GM18861 (cell line): ENCODE data around the gene CYP2A13.
"Not testable (repeated sequence)": the region's sequence is repeated elsewhere in the genome, so short reads cannot be mapped to it uniquely, and the experiment has no call there.

ENCODE experiments used
- ATAC-seq: cut with Tn5 transposase; IDR thresholded peaks from one replicate; pipeline ENCODE4 v1.9.1; 2021; ENCODE audit not compliant: unreplicated experiment

The CYP2A13 gene

GRCh38 chr19:41116261-41116660 lies 28.0 kb downstream of the CYP2A13 start:
- ATAC-seq, result no peak

- ATAC-seq, result not testable (repeated sequence)
Observed at GRCh38 chr19:41120929-41121911, 33.0 kb downstream of the CYP2A13 start.

GRCh38 chr19:41122846-41123245 lies 34.6 kb downstream of the CYP2A13 start:
- ATAC-seq, result not testable (repeated sequence)

GRCh38 chr19:41123716-41124294 lies 35.6 kb downstream of the CYP2A13 start:
- ATAC-seq, result no peak

- ATAC-seq, result not testable (repeated sequence)
Observed at GRCh38 chr19:41126765-41127203, 38.5 kb downstream of the CYP2A13 start.

- not testable (repeated sequence) for ATAC-seq
Observed at GRCh38 chr19:41127362-41127761, 39.1 kb downstream of the CYP2A13 start.

GRCh38 chr19:41127801-41128300 lies 39.6 kb downstream of the CYP2A13 start:
- not testable (repeated sequence) for ATAC-seq

GRCh38 chr19:41128692-41129091 lies 40.4 kb downstream of the CYP2A13 start:
- no peak for ATAC-seq

- no peak for ATAC-seq
Observed at GRCh38 chr19:41131186-41131585, 42.9 kb downstream of the CYP2A13 start.

- no peak for ATAC-seq
Observed at GRCh38 chr19:41133260-41133659, 45.0 kb downstream of the CYP2A13 start.

- no peak for ATAC-seq
Observed at GRCh38 chr19:41134616-41135015, 46.4 kb downstream of the CYP2A13 start.

- ATAC-seq, result not testable (repeated sequence)
Observed at GRCh38 chr19:41135390-41136384, 47.4 kb downstream of the CYP2A13 start.

GRCh38 chr19:41136636-41137455 lies 48.6 kb downstream of the CYP2A13 start:
- ATAC-seq, result no peak

- ATAC-seq, result no peak
Observed at GRCh38 chr19:41144403-41144802, 56.2 kb downstream of the CYP2A13 start.
